ENCODE results near the gene CTRB1.
A peak's percentile ranks its signal among the peaks of the same experiment; 100 is the strongest.

Gene CTRB1

GRCh38 chr16:75256696-75257343 is 38.0 kb downstream of the CTRB1 start:
- Histone ChIP-seq H3K4me1 (ENCODE audit: insufficient read depth, insufficient read length) (peaks cover 64% of the 10 kb centered on the region), H3K27me3 (ENCODE audit: insufficient read depth, insufficient read length) (no peaks in the 10 kb centered on the region), H3K9me3 (ENCODE audit: insufficient read depth, low read length) (no peaks in the 10 kb centered on the region), H3K4me3 (ENCODE audit: insufficient read length, low read depth) (no peak overlapping the region), H3K9ac (ENCODE audit: insufficient read length, low read depth) (peak overlapping the region; percentile 57), H3K36me3 (ENCODE audit: insufficient read depth, insufficient read length, low read length) (peaks cover 32% of the 10 kb centered on the region)
- TF ChIP-seq YY1 (IDR thresholded peaks at IDR 0.05; ENCODE audit: insufficient read depth, insufficient read length) (no peak), SUZ12 (IDR thresholded peaks at IDR 0.05; ENCODE audit: extremely low read depth, insufficient read depth, insufficient read length) (no peak), ZNF274 (IDR thresholded peaks at IDR 0.05; ENCODE audit: low read depth, low read length) (no peak)
- no peak for DNase-seq (ENCODE audit: low read depth, low spot score)

GRCh38 chr16:75257886-75258806 is 39.4 kb downstream of the CTRB1 start:
- H3K4me3 ChIP-seq (ENCODE audit: insufficient read length, low read depth): no peak overlapping the region
- TF ChIP-seq YY1 (IDR thresholded peaks at IDR 0.05; ENCODE audit: insufficient read depth, insufficient read length) (no peak), SUZ12 (IDR thresholded peaks at IDR 0.05; ENCODE audit: extremely low read depth, insufficient read depth, insufficient read length) (no peak)
- no peak for DNase-seq (ENCODE audit: low read depth, low spot score)
- H3K9ac ChIP-seq (ENCODE audit: insufficient read length, low read depth): peak overlapping the region; percentile 50
- peaks cover 46% of the 10 kb centered on the region for H3K36me3 ChIP-seq (ENCODE audit: insufficient read depth, insufficient read length, low read length)
- no peaks in the 10 kb centered on the region for H3K27me3 ChIP-seq (ENCODE audit: insufficient read depth, insufficient read length)
- peaks cover 65% of the 10 kb centered on the region for H3K4me1 ChIP-seq (ENCODE audit: insufficient read depth, insufficient read length)
- no peaks in the 10 kb centered on the region for H3K9me3 ChIP-seq (ENCODE audit: insufficient read depth, low read length)

- TF ChIP-seq ZNF274 (IDR thresholded peaks at IDR 0.05; ENCODE audit: low read depth, low read length): no peak
- TF ChIP-seq YY1 (IDR thresholded peaks at IDR 0.05; ENCODE audit: insufficient read depth, insufficient read length): no peak
- TF ChIP-seq SUZ12 (IDR thresholded peaks at IDR 0.05; ENCODE audit: extremely low read depth, insufficient read depth, insufficient read length): no peak
- no peak for DNase-seq (ENCODE audit: low read depth, low spot score)
- no peaks in the 10 kb centered on the region for H3K9me3 ChIP-seq (ENCODE audit: insufficient read depth, low read length)
- peaks cover 52% of the 10 kb centered on the region for H3K36me3 ChIP-seq (ENCODE audit: insufficient read depth, insufficient read length, low read length)
- no peaks in the 10 kb centered on the region for H3K27me3 ChIP-seq (ENCODE audit: insufficient read depth, insufficient read length)
- H3K9ac ChIP-seq (ENCODE audit: insufficient read length, low read depth): peak overlapping the region; percentile 6
- H3K4me3 ChIP-seq (ENCODE audit: insufficient read length, low read depth): no peak overlapping the region
- peaks cover 70% of the 10 kb centered on the region for H3K4me1 ChIP-seq (ENCODE audit: insufficient read depth, insufficient read length)
Observed at GRCh38 chr16:75258807-75259141, 40.0 kb downstream of the CTRB1 start.

GRCh38 chr16:75260851-75261589 is 42.2 kb downstream of the CTRB1 start:
- H3K36me3 ChIP-seq (ENCODE audit: insufficient read depth, insufficient read length, low read length): peaks cover 63% of the 10 kb centered on the region
- peaks cover 70% of the 10 kb centered on the region for H3K4me1 ChIP-seq (ENCODE audit: insufficient read depth, insufficient read length)
- no peak for DNase-seq (ENCODE audit: low read depth, low spot score)
- no peak overlapping the region for H3K4me3 ChIP-seq (ENCODE audit: insufficient read length, low read depth)
- TF ChIP-seq YY1 (IDR thresholded peaks at IDR 0.05; ENCODE audit: insufficient read depth, insufficient read length) (no peak), ZNF274 (IDR thresholded peaks at IDR 0.05; ENCODE audit: low read depth, low read length) (no peak), SUZ12 (IDR thresholded peaks at IDR 0.05; ENCODE audit: extremely low read depth, insufficient read depth, insufficient read length) (no peak)
- H3K9me3 ChIP-seq (ENCODE audit: insufficient read depth, low read length): no peaks in the 10 kb centered on the region
- peak overlapping the region; percentile 36 for H3K9ac ChIP-seq (ENCODE audit: insufficient read length, low read depth)
- H3K27me3 ChIP-seq (ENCODE audit: insufficient read depth, insufficient read length): no peaks in the 10 kb centered on the region

GRCh38 chr16:75261590-75262078 is 42.8 kb downstream of the CTRB1 start:
- H3K27me3 ChIP-seq (ENCODE audit: insufficient read depth, insufficient read length): peaks cover 3% of the 10 kb centered on the region
- DNase-seq (ENCODE audit: low read depth, low spot score): no peak
- peak overlapping the region; percentile 36 for H3K9ac ChIP-seq (ENCODE audit: insufficient read length, low read depth)
- no peaks in the 10 kb centered on the region for H3K9me3 ChIP-seq (ENCODE audit: insufficient read depth, low read length)
- H3K4me1 ChIP-seq (ENCODE audit: insufficient read depth, insufficient read length): peaks cover 67% of the 10 kb centered on the region
- no peak overlapping the region for H3K4me3 ChIP-seq (ENCODE audit: insufficient read length, low read depth)
- TF ChIP-seq SUZ12 (IDR thresholded peaks at IDR 0.05; ENCODE audit: extremely low read depth, insufficient read depth, insufficient read length) (no peak), YY1 (IDR thresholded peaks at IDR 0.05; ENCODE audit: insufficient read depth, insufficient read length) (no peak), ZNF274 (IDR thresholded peaks at IDR 0.05; ENCODE audit: low read depth, low read length) (no peak)
- peaks cover 63% of the 10 kb centered on the region for H3K36me3 ChIP-seq (ENCODE audit: insufficient read depth, insufficient read length, low read length)

GRCh38 chr16:75262104-75262799 is 43.5 kb downstream of the CTRB1 start:
- H3K4me1 ChIP-seq (ENCODE audit: insufficient read depth, insufficient read length): peaks cover 66% of the 10 kb centered on the region
- no peak for DNase-seq (ENCODE audit: low read depth, low spot score)

More at GRCh38 chr16:75262104-75262799, 43.5 kb downstream of the CTRB1 start:
- peaks cover 3% of the 10 kb centered on the region for H3K27me3 ChIP-seq (ENCODE audit: insufficient read depth, insufficient read length)
- H3K36me3 ChIP-seq (ENCODE audit: insufficient read depth, insufficient read length, low read length): peaks cover 63% of the 10 kb centered on the region
- H3K9me3 ChIP-seq (ENCODE audit: insufficient read depth, low read length): no peaks in the 10 kb centered on the region
- H3K4me3 ChIP-seq (ENCODE audit: insufficient read length, low read depth): no peak overlapping the region
- H3K9ac ChIP-seq (ENCODE audit: insufficient read length, low read depth): no peak overlapping the region
- no peak for TF ChIP-seq ZNF274 (IDR thresholded peaks at IDR 0.05; ENCODE audit: low read depth, low read length)
- no peak for TF ChIP-seq SUZ12 (IDR thresholded peaks at IDR 0.05; ENCODE audit: extremely low read depth, insufficient read depth, insufficient read length)
- TF ChIP-seq YY1 (IDR thresholded peaks at IDR 0.05; ENCODE audit: insufficient read depth, insufficient read length): no peak

Data from NT2/D1 (cell line).